ENCODE measurements around the gene PTH1R. TPM values are rescaled to one million over a fixed set of nuclear protein-coding genes. Genes with fewer than 3 reads are reported as not detected.

PTH1R gene
- total and polyA plus RNA-seq, 2 experiments from 2014 or later: 0.60 to 1.3 TPM

DNA sequence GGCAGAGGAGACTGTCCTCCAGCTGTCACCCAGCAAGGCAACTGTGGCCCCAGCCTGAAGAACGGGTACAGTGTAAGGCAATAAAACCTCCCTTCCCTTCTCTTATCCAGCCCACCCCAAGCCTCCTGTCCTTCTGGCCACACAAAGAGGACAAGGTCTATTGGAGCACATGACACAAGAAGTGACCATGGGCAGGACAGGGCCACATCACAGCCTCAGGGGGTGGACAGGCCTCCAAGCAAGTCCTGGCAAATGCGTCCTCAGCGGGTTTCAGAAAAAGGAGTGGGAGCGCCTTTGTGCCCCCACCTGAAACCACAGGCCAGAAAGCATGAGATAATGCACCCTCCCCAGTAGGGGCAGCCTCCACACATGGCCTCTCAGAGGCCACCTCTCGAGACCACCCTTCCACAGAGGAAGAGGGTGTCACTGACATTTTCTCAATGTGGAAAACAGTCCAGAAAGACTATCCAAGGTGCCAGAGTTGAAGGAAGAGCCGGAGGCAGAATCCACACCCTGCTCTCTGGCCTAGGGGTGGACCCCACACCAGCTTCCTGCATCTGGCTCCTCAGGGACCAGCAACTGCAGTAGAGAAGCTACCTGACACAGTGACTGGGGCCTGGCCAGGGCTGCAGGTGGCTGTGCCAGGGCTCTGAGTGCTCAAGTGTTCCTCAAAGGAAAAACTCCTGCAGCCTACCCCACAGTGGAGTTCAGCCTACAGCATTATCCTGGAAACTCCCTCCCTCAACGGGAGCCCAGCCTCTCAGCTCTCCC lies 55.1 kb downstream of the PTH1R start:
- Histone ChIP-seq H3K4me3 (no peak overlapping the region), H3K4me2 (ENCODE audit: unreplicated experiment) (no peak overlapping the region), H2AFZ (no peak overlapping the region), H3K9me3 (ENCODE audit: low read depth) (no peaks in the 10 kb centered on the region), H3K36me3 (ENCODE audit: low read depth) (0 out of 2 replicates have a peak, but pooled peaks cover 5% of the 10 kb centered on the region), H3F3A (ENCODE audit: insufficient read depth) (peaks cover 38% of the 10 kb centered on the region), H3K4me1 (ENCODE audit: insufficient read depth) (peaks cover 58% of the 10 kb centered on the region), H3K79me2 (ENCODE audit: insufficient read depth) (peaks cover 84% of the 10 kb centered on the region), H3K9me2 (ENCODE audit: insufficient read depth) (no peaks in the 10 kb centered on the region), H3K27me3 (replicated peaks; ENCODE audit: insufficient read depth) (no peaks in the 10 kb centered on the region), H3K27ac (no peak overlapping the region), H3K9ac (no peak overlapping the region), H4K20me1 (ENCODE audit: insufficient read depth) (0 out of 2 replicates have a peak, but pooled peaks cover 3% of the 10 kb centered on the region)
- 83 to 84% methylated on average over 7 of the region's 7 CpGs for WGBS, 2 experiments (ENCODE audit: low coverage in 1 of 2, low lambda C conversion rate in 2 of 2, missing lambda C conversion rate in 2 of 2)
- in situ Hi-C loops (cut with MboI): no loop called here
- TF ChIP-seq EZH2phosphoT487 (IDR thresholded peaks at IDR 0.05; ENCODE audit: insufficient read depth, low read depth): no peak
- TF ChIP-seq EZH2 (IDR thresholded peaks at IDR 0.05; ENCODE audit: insufficient read depth, poor library complexity, severe bottlenecking): no peak
- no peak for DNase-seq

DNA sequence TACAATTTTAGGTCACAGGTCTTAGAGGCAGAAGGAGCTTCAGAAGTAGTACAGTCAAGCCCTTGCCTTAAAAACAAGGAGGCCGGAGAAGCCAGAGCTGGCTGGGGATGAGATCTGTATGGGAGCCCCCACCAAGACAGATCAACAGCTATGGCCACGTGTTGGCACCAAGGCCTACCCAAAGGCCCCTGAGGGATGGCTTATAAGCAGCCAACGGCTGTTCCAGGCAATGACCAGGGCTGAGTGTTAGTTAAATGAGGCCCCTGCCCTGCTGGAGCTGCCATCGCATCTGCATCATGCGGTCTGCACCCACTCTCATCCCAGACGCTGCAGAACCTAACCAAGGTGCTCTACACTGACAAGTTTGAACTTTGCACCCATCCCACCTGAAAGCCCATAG lies 55.7 kb downstream of the PTH1R start:
- Histone ChIP-seq H3K36me3 (ENCODE audit: low read depth) (0 out of 2 replicates have a peak, but pooled peaks cover 4% of the 10 kb centered on the region), H4K20me1 (ENCODE audit: insufficient read depth) (0 out of 2 replicates have a peak, but pooled peaks cover 3% of the 10 kb centered on the region), H3F3A (ENCODE audit: insufficient read depth) (peaks cover 41% of the 10 kb centered on the region), H3K27me3 (replicated peaks; ENCODE audit: insufficient read depth) (no peaks in the 10 kb centered on the region), H3K9me2 (ENCODE audit: insufficient read depth) (no peaks in the 10 kb centered on the region), H3K4me1 (ENCODE audit: insufficient read depth) (peaks cover 58% of the 10 kb centered on the region), H3K4me3 (no peak overlapping the region), H3K4me2 (ENCODE audit: unreplicated experiment) (no peak overlapping the region), H3K9ac (no peak overlapping the region), H3K79me2 (ENCODE audit: insufficient read depth) (peaks cover 84% of the 10 kb centered on the region), H3K27ac (no peak overlapping the region), H2AFZ (no peak overlapping the region), H3K9me3 (ENCODE audit: low read depth) (no peaks in the 10 kb centered on the region)
- no peak for DNase-seq
- WGBS, 2 experiments (ENCODE audit: low coverage in 1 of 2, low lambda C conversion rate in 2 of 2, missing lambda C conversion rate in 2 of 2): 80 to 82% methylated on average over 6 of the region's 6 CpGs
- in situ Hi-C loops (cut with MboI): no loop called here
- TF ChIP-seq EZH2phosphoT487 (IDR thresholded peaks at IDR 0.05; ENCODE audit: insufficient read depth, low read depth) (no peak), EZH2 (IDR thresholded peaks at IDR 0.05; ENCODE audit: insufficient read depth, poor library complexity, severe bottlenecking) (no peak)

DNA sequence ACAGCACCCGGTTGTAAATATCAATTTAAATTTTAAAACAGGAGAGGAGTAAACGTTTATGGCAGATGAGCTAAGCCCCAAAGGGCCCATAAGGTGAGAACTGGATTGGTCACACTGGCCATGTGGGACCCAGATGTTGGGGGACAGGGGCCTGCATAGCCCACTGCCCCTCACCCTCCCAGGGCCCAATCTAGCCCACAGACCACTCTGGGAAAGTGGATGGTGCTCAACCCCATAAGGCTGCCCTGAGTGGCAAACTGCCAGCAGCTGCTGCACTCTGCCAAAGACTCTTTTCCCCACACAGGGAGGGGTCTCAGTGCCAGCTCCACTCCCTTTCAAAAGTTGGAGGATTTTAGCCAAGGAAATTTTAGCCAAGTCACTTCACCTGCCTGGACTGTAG lies 56.6 kb downstream of the PTH1R start:
- Histone ChIP-seq H2AFZ (no peak overlapping the region), H4K20me1 (ENCODE audit: insufficient read depth) (0 out of 2 replicates have a peak, but pooled peaks cover 3% of the 10 kb centered on the region), H3K4me1 (ENCODE audit: insufficient read depth) (peaks cover 58% of the 10 kb centered on the region), H3F3A (ENCODE audit: insufficient read depth) (peaks cover 34% of the 10 kb centered on the region), H3K9me3 (ENCODE audit: low read depth) (no peaks in the 10 kb centered on the region), H3K4me2 (ENCODE audit: unreplicated experiment) (peak overlapping the region; percentile 71), H3K4me3 (peak overlapping the region; percentile 21; the same call in 1 of the 2 replicates), H3K27me3 (replicated peaks; ENCODE audit: insufficient read depth) (no peaks in the 10 kb centered on the region), H3K36me3 (ENCODE audit: low read depth) (no peaks in the 10 kb centered on the region), H3K79me2 (ENCODE audit: insufficient read depth) (peaks cover 84% of the 10 kb centered on the region), H3K27ac (peak overlapping the region; percentile 98), H3K9ac (peak overlapping the region; percentile 75), H3K9me2 (ENCODE audit: insufficient read depth) (no peaks in the 10 kb centered on the region)
- no peak for TF ChIP-seq EZH2phosphoT487 (IDR thresholded peaks at IDR 0.05; ENCODE audit: insufficient read depth, low read depth)
- no peak for TF ChIP-seq EZH2 (IDR thresholded peaks at IDR 0.05; ENCODE audit: insufficient read depth, poor library complexity, severe bottlenecking)
- in situ Hi-C loops (cut with MboI): no loop called here
- 11 to 19% methylated on average over 2 of the region's 2 CpGs for WGBS, 2 experiments (ENCODE audit: low coverage in 1 of 2, low lambda C conversion rate in 2 of 2, missing lambda C conversion rate in 2 of 2)
- DNase-seq: peak; percentile 15

DNA sequence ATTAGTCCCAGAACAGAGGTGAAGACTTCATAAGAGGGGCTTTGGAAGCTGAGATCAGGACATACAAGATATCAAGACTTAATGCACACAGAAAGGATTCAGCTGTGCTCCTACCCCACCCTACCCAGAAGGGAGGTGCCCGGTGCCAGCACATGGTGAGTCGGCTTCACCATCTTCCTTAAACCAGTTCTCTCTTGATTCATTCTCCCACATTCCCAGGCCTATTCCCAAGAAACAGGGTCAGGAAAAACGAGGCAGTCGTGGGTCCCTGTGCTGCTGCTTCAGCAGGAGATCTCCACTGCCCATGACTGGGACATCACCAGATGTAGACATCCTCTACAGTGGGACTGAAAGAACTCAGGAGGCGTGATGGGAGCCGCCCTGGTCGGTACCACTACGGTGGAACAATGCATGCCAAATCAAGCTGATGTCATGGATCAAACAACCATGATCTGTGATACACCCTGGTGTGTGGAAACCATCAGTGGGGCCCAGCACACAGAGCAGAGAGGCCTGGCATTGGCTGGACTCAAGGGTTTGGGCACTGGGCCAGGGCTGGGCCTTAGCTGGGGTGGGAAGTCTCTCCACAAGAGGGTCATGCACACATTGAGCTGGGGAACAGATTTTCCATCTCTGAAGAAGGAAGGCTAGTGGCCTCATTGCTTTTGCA lies 57.1 kb downstream of the PTH1R start:
- no peaks in the 10 kb centered on the region for H3K9me3 ChIP-seq (ENCODE audit: low read depth)
- H3K27ac ChIP-seq: peak overlapping the region; percentile 98
- 28 to 36% methylated on average over 8 of the region's 8 CpGs for WGBS, 2 experiments (ENCODE audit: low coverage in 1 of 2, low lambda C conversion rate in 2 of 2, missing lambda C conversion rate in 2 of 2)

More for the DNA sequence above, 57.1 kb downstream of the PTH1R start:
- Histone ChIP-seq H3K4me2 (ENCODE audit: unreplicated experiment) (peak overlapping the region; percentile 71), H3K4me1 (ENCODE audit: insufficient read depth) (peaks cover 58% of the 10 kb centered on the region), H3K9me2 (ENCODE audit: insufficient read depth) (no peaks in the 10 kb centered on the region), H3K4me3 (peak overlapping the region; percentile 21; the same call in 1 of the 2 replicates), H2AFZ (no peak overlapping the region), H4K20me1 (ENCODE audit: insufficient read depth) (0 out of 2 replicates have a peak, but pooled peaks cover 3% of the 10 kb centered on the region), H3F3A (ENCODE audit: insufficient read depth) (peaks cover 33% of the 10 kb centered on the region), H3K27me3 (replicated peaks; ENCODE audit: insufficient read depth) (no peaks in the 10 kb centered on the region), H3K79me2 (ENCODE audit: insufficient read depth) (peaks cover 84% of the 10 kb centered on the region), H3K36me3 (ENCODE audit: low read depth) (no peaks in the 10 kb centered on the region), H3K9ac (peak overlapping the region; percentile 75)
- in situ Hi-C loops (cut with MboI): no loop called here
- DNase-seq: peak; percentile 86
- TF ChIP-seq EZH2phosphoT487 (IDR thresholded peaks at IDR 0.05; ENCODE audit: insufficient read depth, low read depth) (no peak), EZH2 (IDR thresholded peaks at IDR 0.05; ENCODE audit: insufficient read depth, poor library complexity, severe bottlenecking) (no peak)
